ENCODE results near the gene MGAT5B.

The MGAT5B gene

GRCh38 chr17:76920364-76921139 is 52.3 kb downstream of the MGAT5B start:
- TF ChIP-seq CTCF (IDR thresholded peaks at IDR 0.05; ENCODE audit: low read length) (no peak), EZH2phosphoT487 (IDR thresholded peaks at IDR 0.05; ENCODE audit: low read length) (no peak), EZH2 (optimal IDR thresholded peaks at IDR 0.05; ENCODE audit: low read depth, low read length) (no peak)
- Histone ChIP-seq H3K4me2 (ENCODE audit: low read depth, low read length) (no peak overlapping the region), H3K27ac (ENCODE audit: low read length) (no peak overlapping the region), H3K4me3 (ENCODE audit: low read length) (no peak overlapping the region), H3K27me3 (replicated peaks; ENCODE audit: insufficient read depth, low read length) (peaks cover 96% of the 10 kb centered on the region), H3K9me3 (replicated peaks; ENCODE audit: insufficient read depth, low read length) (no peaks in the 10 kb centered on the region), H3K9ac (ENCODE audit: low read length) (no peak overlapping the region), H3K79me2 (ENCODE audit: low read length) (no peaks in the 10 kb centered on the region), H4K20me1 (ENCODE audit: insufficient read depth, low read length) (no peaks in the 10 kb centered on the region), H2AFZ (ENCODE audit: low read length) (no peak overlapping the region), H3K9me2 (replicated peaks; ENCODE audit: insufficient read depth, low read length) (no peaks in the 10 kb centered on the region), H3K36me3 (replicated peaks; ENCODE audit: insufficient read depth, low read length) (no peaks in the 10 kb centered on the region), H3F3A (ENCODE audit: insufficient read depth, low read length) (no peaks in the 10 kb centered on the region), H3K4me1 (ENCODE audit: low read length) (no peaks in the 10 kb centered on the region)
- no peak for DNase-seq

GRCh38 chr17:76921340-76922036 is 53.3 kb downstream of the MGAT5B start:
- no peak for TF ChIP-seq EZH2phosphoT487 (IDR thresholded peaks at IDR 0.05; ENCODE audit: low read length)
- no peak for TF ChIP-seq CTCF (IDR thresholded peaks at IDR 0.05; ENCODE audit: low read length)
- TF ChIP-seq EZH2 (optimal IDR thresholded peaks at IDR 0.05; ENCODE audit: low read depth, low read length), result no peak
- no peaks in the 10 kb centered on the region for H3F3A ChIP-seq (ENCODE audit: insufficient read depth, low read length)

GRCh38 chr17:76922084-76922483 is 53.9 kb downstream of the MGAT5B start:
- Histone ChIP-seq H3K27ac (ENCODE audit: low read length) (no peak overlapping the region), H3F3A (ENCODE audit: insufficient read depth, low read length) (no peaks in the 10 kb centered on the region), H3K36me3 (replicated peaks; ENCODE audit: insufficient read depth, low read length) (no peaks in the 10 kb centered on the region), H3K27me3 (replicated peaks; ENCODE audit: insufficient read depth, low read length) (peaks cover 95% of the 10 kb centered on the region), H3K79me2 (ENCODE audit: low read length) (no peaks in the 10 kb centered on the region), H3K9me2 (replicated peaks; ENCODE audit: insufficient read depth, low read length) (no peaks in the 10 kb centered on the region), H3K4me1 (ENCODE audit: low read length) (no peaks in the 10 kb centered on the region), H2AFZ (ENCODE audit: low read length) (no peak overlapping the region), H3K9me3 (replicated peaks; ENCODE audit: insufficient read depth, low read length) (no peaks in the 10 kb centered on the region), H3K4me2 (ENCODE audit: low read depth, low read length) (no peak overlapping the region), H3K4me3 (ENCODE audit: low read length) (no peak overlapping the region), H3K9ac (ENCODE audit: low read length) (no peak overlapping the region), H4K20me1 (ENCODE audit: insufficient read depth, low read length) (no peaks in the 10 kb centered on the region)
- TF ChIP-seq CTCF (IDR thresholded peaks at IDR 0.05; ENCODE audit: low read length) (no peak), EZH2 (optimal IDR thresholded peaks at IDR 0.05; ENCODE audit: low read depth, low read length) (no peak), EZH2phosphoT487 (IDR thresholded peaks at IDR 0.05; ENCODE audit: low read length) (no peak)
- DNase-seq, result no peak

More at GRCh38 chr17:76921340-76922036, 53.3 kb downstream of the MGAT5B start:
- Histone ChIP-seq H3K4me2 (ENCODE audit: low read depth, low read length) (no peak overlapping the region), H3K9me3 (replicated peaks; ENCODE audit: insufficient read depth, low read length) (no peaks in the 10 kb centered on the region), H3K9ac (ENCODE audit: low read length) (no peak overlapping the region), H3K79me2 (ENCODE audit: low read length) (no peaks in the 10 kb centered on the region), H3K4me1 (ENCODE audit: low read length) (no peaks in the 10 kb centered on the region), H3K27me3 (replicated peaks; ENCODE audit: insufficient read depth, low read length) (peaks cover 96% of the 10 kb centered on the region), H3K36me3 (replicated peaks; ENCODE audit: insufficient read depth, low read length) (no peaks in the 10 kb centered on the region), H3K9me2 (replicated peaks; ENCODE audit: insufficient read depth, low read length) (no peaks in the 10 kb centered on the region), H3K27ac (ENCODE audit: low read length) (no peak overlapping the region), H4K20me1 (ENCODE audit: insufficient read depth, low read length) (no peaks in the 10 kb centered on the region), H2AFZ (ENCODE audit: low read length) (no peak overlapping the region), H3K4me3 (ENCODE audit: low read length) (no peak overlapping the region)
- DNase-seq, result no peak
